HEK293T (cell line): ENCODE data around the gene SUSD5.
A peak's percentile ranks its signal among the peaks of the same experiment; 100 is the strongest.
"Not testable (repeated sequence)": the region's sequence is repeated elsewhere in the genome, so short reads cannot be mapped to it uniquely, and the experiment has no call there.

Experiments used
- CTCF ChIA-PET: fragments of 350-600 bp; formaldehyde crosslinking; extraction: SDS; loops from one replicate; lab custom pipeline; 2021; ENCODE audit warnings: antibody characterized with exemption, inconsistent platforms; lab: Yijun Ruan, JAX
- POLR2A ChIA-PET: fragments of 350-600 bp; formaldehyde crosslinking; extraction: SDS; loops from one replicate; lab custom pipeline; 2020; ENCODE audit warnings: antibody characterized with exemption, inconsistent platforms; lab: Yijun Ruan, JAX
- DNase-seq: peaks from one replicate; pipeline ENCODE4 v3.0.0; 2012; ENCODE audit warnings: mixed read lengths; ENCODE audit errors: extremely low spot score
- ARNT ChIP-seq: fragments of 450-650 bp; IDR thresholded peaks from 2 replicates; pipeline ENCODE4 v1.6.1; 2017; ENCODE audit warnings: mild to moderate bottlenecking
- BHLHE40 ChIP-seq: fragments of 450-650 bp; IDR thresholded peaks from 2 replicates; pipeline ENCODE4 v1.6.1; 2016; ENCODE audit warnings: mild to moderate bottlenecking, moderate library complexity, borderline replicate concordance
- CTBP1 ChIP-seq: fragments of 450-650 bp; IDR thresholded peaks from 2 replicates; pipeline ENCODE4 v1.6.1; 2016; ENCODE audit warnings: borderline replicate concordance
- ELF4 ChIP-seq: fragments of 450-650 bp; IDR thresholded peaks from 2 replicates; pipeline ENCODE4 v1.6.1; 2017; ENCODE audit warnings: antibody characterized with exemption
- FOXA1 ChIP-seq: fragments of 450-650 bp; IDR thresholded peaks from 2 replicates; pipeline ENCODE4 v1.6.1; 2016; ENCODE audit warnings: mild to moderate bottlenecking
- FOXK2 ChIP-seq: fragments of 450-650 bp; IDR thresholded peaks from 2 replicates; pipeline ENCODE4 v1.6.1; 2016; ENCODE audit warnings: mild to moderate bottlenecking
- FOXM1 ChIP-seq: fragments of 450-650 bp; IDR thresholded peaks from 2 replicates; pipeline ENCODE4 v1.6.1; 2017; ENCODE audit warnings: mild to moderate bottlenecking, borderline replicate concordance
- HDGF ChIP-seq: fragments of 450-650 bp; IDR thresholded peaks from 2 replicates; pipeline ENCODE4 v1.6.1; 2017; ENCODE audit warnings: antibody characterized with exemption, borderline replicate concordance
- L3MBTL2 ChIP-seq: fragments of 450-650 bp; conservative IDR thresholded peaks from 2 replicates; pipeline ENCODE4 v1.6.1; 2016; ENCODE audit warnings: mild to moderate bottlenecking
- LEF1 ChIP-seq: fragments of 450-650 bp; IDR thresholded peaks from 2 replicates; pipeline ENCODE4 v1.6.1; 2017; ENCODE audit warnings: mild to moderate bottlenecking, borderline replicate concordance
- NFRKB ChIP-seq: fragments of 450-650 bp; IDR thresholded peaks from 2 replicates; pipeline ENCODE4 v1.6.1; 2016; ENCODE audit warnings: mild to moderate bottlenecking, moderate library complexity
- SP1 ChIP-seq: fragments of 450-650 bp; IDR thresholded peaks from 2 replicates; pipeline ENCODE4 v1.6.1; 2017
- SUZ12 ChIP-seq: fragments of 450-650 bp; IDR thresholded peaks from 2 replicates; pipeline ENCODE4 v1.6.1; 2016; ENCODE audit warnings: mild to moderate bottlenecking
- TARDBP ChIP-seq: fragments of 450-650 bp; IDR thresholded peaks from 2 replicates; pipeline ENCODE4 v1.6.1; 2016
- ZNF384 ChIP-seq: fragments of 450-650 bp; IDR thresholded peaks from 2 replicates; pipeline ENCODE4 v1.6.1; 2016
- TF ChIP-seq, protein P1 (sequence below): fragments of 450-650 bp; IDR thresholded peaks from 2 replicates; pipeline ENCODE4 v1.6.1; 2016

The SUSD5 gene

GRCh38 chr3:33167284-33167683 lies 51.3 kb downstream of the SUSD5 start:
- POLR2A ChIA-PET = no interaction called here
- no peak for DNase-seq
- CTCF ChIA-PET = no interaction called here
- no peak for TF ChIP-seq FOXM1

- ChIA-PET CTCF (no interaction called here), POLR2A (no interaction called here)
- no peak for TF ChIP-seq ARNT
- no peak for TF ChIP-seq ZNF384
- no peak for TF ChIP-seq FOXA1
- no peak for TF ChIP-seq LEF1
Observed at GRCh38 chr3:33166095-33166494, 52.5 kb downstream of the SUSD5 start.

GRCh38 chr3:33165372-33165771 lies 53.2 kb downstream of the SUSD5 start:
- no peak for TF ChIP-seq FOXA1
- no peak for DNase-seq
- ChIA-PET POLR2A (no interaction called here), CTCF (no interaction called here)

More at GRCh38 chr3:33166095-33166494, 52.5 kb downstream of the SUSD5 start:
- no peak for DNase-seq

DNA sequence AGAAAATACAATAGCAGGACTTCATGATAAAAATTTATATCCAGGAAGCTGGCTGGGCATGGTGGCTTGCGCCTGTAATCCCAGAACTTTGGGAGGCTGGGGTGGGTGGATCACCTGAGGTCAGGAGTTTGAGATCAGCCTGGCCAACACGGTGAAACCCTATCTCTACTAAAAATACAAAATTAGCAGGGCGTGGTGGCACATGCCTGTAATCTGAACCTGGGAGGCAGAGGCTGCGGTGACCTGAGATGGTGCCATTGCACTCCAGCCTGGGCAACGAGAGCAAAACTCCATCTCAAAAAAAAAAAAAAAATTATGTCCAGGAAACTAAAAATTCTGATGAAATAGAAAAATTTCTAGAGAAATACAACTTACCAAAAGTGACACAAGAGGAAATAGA lies 56.0 kb downstream of the SUSD5 start:
- DNase-seq, POLR2A ChIA-PET, CTCF ChIA-PET: not testable (repeated sequence)

DNA sequence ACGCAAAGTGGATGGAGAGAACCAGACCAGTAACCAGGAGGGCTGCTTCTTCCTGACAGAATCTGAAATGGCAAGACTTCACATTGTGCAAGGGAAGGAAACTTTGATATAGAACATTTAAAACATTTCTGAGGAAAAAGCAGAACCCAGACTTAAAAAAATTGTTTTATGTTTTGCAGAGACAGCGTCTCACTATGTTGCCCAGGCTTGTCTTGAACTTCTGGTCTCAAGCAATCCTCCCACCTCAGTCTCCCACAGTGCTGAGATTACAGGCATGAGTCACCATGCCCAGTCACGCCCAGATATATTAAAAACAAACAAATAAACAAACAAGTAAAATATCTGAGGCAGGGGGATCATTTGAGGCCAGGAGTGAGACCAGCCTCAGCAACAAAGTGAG lies 58.6 kb downstream of the SUSD5 start:
- DNase-seq = no peak
- TF ChIP-seq SUZ12 = no peak
- no peak for TF ChIP-seq BHLHE40
- POLR2A ChIA-PET = no interaction called here
- CTCF ChIA-PET = interaction anchor here (0.7 to 1.5 kb wide), 2 partner anchors 15 to 213 kb away, joined by 3 to 4 read pairs; no protein-coding TSS in a partner anchor

DNA sequence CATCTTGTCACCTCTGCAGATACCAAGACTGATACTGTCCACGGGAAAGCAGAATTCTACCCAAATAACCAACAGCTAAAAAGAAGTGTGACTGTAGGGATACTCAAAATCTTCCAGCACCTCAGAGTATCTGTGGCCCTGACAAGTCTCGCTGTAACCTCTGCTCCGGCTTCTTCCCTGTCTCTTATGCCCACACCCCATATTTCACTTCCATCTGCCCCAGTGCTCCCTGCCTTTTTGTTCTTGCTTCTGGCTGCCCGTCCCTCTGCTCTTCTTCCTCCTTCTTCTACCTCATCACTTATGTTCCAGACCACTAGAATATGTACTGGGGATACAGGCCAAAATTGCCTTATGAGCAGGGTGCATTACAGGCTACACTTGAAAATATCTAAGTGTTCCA lies 59.4 kb downstream of the SUSD5 start:
- DNase-seq = no peak
- ChIA-PET POLR2A (no interaction called here), CTCF (interaction anchor here (0.9 kb wide), 1 partner anchor 15 kb away, joined by 3 read pairs; no protein-coding TSS in a partner anchor)
- no peak for TF ChIP-seq FOXK2
- no peak for TF ChIP-seq ZNF384
- TF ChIP-seq BHLHE40 = no peak
- no peak for TF ChIP-seq FOXM1
- TF ChIP-seq LEF1 = no peak
- TF ChIP-seq, protein P1, sequence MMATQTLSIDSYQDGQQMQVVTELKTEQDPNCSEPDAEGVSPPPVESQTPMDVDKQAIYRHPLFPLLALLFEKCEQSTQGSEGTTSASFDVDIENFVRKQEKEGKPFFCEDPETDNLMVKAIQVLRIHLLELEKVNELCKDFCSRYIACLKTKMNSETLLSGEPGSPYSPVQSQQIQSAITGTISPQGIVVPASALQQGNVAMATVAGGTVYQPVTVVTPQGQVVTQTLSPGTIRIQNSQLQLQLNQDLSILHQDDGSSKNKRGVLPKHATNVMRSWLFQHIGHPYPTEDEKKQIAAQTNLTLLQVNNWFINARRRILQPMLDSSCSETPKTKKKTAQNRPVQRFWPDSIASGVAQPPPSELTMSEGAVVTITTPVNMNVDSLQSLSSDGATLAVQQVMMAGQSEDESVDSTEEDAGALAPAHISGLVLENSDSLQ = no peak
- no peak for TF ChIP-seq NFRKB
- TF ChIP-seq ELF4 = no peak
- TF ChIP-seq HDGF = no peak
- no peak for TF ChIP-seq L3MBTL2
- no peak for TF ChIP-seq SUZ12
- no peak for TF ChIP-seq ARNT
- TF ChIP-seq CTBP1 = no peak
- TF ChIP-seq SP1 = no peak
- no peak for TF ChIP-seq FOXA1
- TF ChIP-seq TARDBP = no peak

DNA sequence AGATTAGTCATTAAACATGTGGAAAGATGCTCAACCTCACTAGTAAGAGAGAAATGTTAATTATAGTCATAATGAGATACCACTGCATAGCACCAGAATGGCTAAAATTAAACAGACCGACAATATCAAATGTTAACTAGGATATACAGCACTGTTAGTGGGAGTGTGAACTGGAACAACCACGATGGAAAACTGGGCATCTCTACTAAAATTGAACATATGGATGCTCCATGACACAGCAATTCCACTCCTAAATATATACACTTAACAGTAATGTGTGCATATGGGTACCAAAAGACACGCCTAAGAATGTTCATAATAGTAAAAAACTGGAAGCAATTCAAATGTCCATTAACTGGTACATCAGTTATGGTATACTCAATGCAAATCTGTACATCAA lies 63.3 kb downstream of the SUSD5 start:
- POLR2A ChIA-PET = no interaction called here
- no peak for DNase-seq
- TF ChIP-seq FOXK2 = no peak
- TF ChIP-seq L3MBTL2 = no peak
- no peak for TF ChIP-seq HDGF
- no peak for TF ChIP-seq ARNT
- TF ChIP-seq LEF1 = no peak
- CTCF ChIA-PET = no interaction called here

DNA sequence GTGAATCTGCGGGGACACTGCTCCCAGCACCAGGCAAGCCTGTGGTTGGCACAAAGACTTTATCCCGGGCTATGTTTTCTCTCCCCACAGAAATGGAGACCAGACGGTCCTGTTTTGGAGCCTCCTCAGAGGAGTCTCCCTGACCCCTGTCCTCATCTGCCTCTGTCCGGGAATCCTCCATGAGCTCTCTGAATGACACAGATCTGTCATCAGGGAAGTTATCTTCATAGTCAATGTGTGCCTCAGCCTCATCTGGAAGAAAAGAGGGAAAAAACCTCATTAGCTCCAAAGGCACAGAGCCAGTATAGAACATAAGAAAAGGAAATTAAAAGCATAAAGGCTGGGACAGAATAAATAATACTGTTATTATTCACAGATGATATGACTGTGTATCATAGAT lies 64.8 kb downstream of the SUSD5 start:
- POLR2A ChIA-PET = no interaction called here
- CTCF ChIA-PET = interaction anchor here (0.9 kb wide), 1 partner anchor 165 kb away, joined by 3 read pairs; no protein-coding TSS in a partner anchor

DNA sequence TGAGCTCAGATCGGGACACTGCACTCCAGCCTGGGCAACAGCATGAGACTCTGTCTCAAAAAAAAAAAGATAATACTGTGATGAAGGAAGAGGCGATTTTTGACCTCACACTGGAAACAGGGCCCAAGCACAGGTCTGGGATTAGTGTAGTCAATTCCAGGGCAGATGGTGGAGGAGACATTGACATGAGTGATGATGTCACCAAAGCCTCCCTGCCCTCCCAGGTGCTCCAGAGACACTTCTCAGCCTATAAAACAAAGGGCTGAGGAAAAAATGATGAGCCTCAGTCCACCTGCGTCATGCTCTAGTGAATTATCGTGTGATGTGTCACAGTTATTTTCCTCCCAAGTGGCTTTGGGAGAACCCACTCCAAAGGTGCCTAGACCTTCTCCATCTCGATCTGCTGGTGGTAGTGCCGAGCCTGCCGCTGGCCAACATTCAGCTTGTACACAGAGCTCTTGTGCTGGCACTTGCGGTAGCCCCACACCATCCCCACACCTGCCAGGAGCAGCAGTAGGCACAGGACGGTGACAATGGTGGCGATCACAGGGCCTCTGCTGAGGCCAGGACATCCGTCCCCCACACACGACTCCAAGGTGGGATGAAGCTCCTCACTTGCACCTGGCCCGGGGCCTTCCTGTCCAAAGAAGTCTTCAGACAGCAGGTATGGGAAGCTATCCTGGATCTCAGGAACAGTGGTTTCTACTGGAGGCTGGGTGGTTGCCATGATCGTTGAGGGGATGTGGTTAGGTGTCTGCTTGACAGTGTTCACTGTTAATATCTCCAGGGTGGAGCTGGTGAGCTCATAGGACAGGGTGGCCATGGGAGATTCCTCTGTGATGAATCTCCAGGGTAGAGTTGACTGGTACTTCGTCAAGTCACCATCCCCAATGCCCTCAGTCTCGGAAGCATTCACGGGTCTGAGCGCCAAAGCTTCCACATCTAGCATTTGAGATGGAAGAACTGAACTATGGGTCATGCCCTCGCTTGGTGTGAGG lies 65.9 kb downstream of the SUSD5 start:
- TF ChIP-seq, protein P1 = no peak
- TF ChIP-seq ARNT = no peak
- no peak for TF ChIP-seq CTBP1
- no peak for TF ChIP-seq L3MBTL2
- TF ChIP-seq NFRKB = no peak
- no peak for TF ChIP-seq TARDBP
- TF ChIP-seq LEF1 = no peak
- TF ChIP-seq ZNF384 = no peak
- no peak for TF ChIP-seq FOXK2
- no peak for TF ChIP-seq ELF4
- TF ChIP-seq FOXM1 = no peak
- TF ChIP-seq FOXA1 = no peak
- no peak for TF ChIP-seq SUZ12
- CTCF ChIA-PET = no interaction called here
- DNase-seq = peak; percentile 4
- POLR2A ChIA-PET = no interaction called here

More for the DNA sequence above, 64.8 kb downstream of the SUSD5 start:
- no peak for DNase-seq
- TF ChIP-seq BHLHE40 (no peak), FOXK2 (no peak), L3MBTL2 (no peak), NFRKB (no peak), FOXM1 (no peak)
